CD4-positive, CD25-positive, alpha-beta regulatory T cell (primary cell): ENCODE results near the gene NUAK2. TPM values are rescaled to one million over a fixed set of nuclear protein-coding genes. Genes with fewer than 3 reads are reported as not detected.

Source experiments
- ATAC-seq, 2 donors: fragments of 150-1000 bp; cut with Tn5 transposase; one replicate each; pipeline ENCODE4 v1.10.0; 2021; ENCODE audit warnings: low read depth in 2 of 2, moderate number of reproducible peaks in 2 of 2, moderate library complexity in 1 of 2
- DNase-seq, 3 donors: peaks; one replicate each; pipeline versions ENCODE4 v3.0.0 to v3.0.0-alpha.2; 2012 to 2022; ENCODE audit warnings: mixed read lengths in 1 of 3
- H3K27ac ChIP-seq: one replicate; pipeline ENCODE4 v1.7.0; 2013; ENCODE audit warnings: mild to moderate bottlenecking, low read length; ENCODE audit not compliant: insufficient read depth, poor library complexity, severe bottlenecking
- H3K27me3 ChIP-seq: one replicate; pipeline ENCODE4 v1.7.0; 2013; ENCODE audit warnings: low read length; ENCODE audit not compliant: control insufficient read depth, insufficient read depth
- H3K36me3 ChIP-seq: one replicate; pipeline ENCODE4 v1.7.0; 2013; ENCODE audit warnings: mild to moderate bottlenecking, low read length, moderate library complexity; ENCODE audit not compliant: control insufficient read depth, insufficient read depth
- H3K4me1 ChIP-seq: 2 replicates; pipeline ENCODE4 v1.7.0; 2013; ENCODE audit warnings: mild to moderate bottlenecking, low read length; ENCODE audit not compliant: insufficient read depth, control insufficient read depth, poor library complexity, severe bottlenecking
- H3K4me3 ChIP-seq: one replicate; pipeline ENCODE4 v1.7.0; 2013; ENCODE audit warnings: low read depth, mild to moderate bottlenecking, low read length, moderate library complexity
- H3K9me3 ChIP-seq, 2 experiments: 1 replicate in 1 of 2; 2 replicates in 1 of 2; pipeline ENCODE4 v1.7.0; 2013; ENCODE audit warnings: low read length in 2 of 2, mild to moderate bottlenecking in 1 of 2, moderate library complexity in 1 of 2; ENCODE audit not compliant: control insufficient read depth in 2 of 2
- H3K27ac Mint-ChIP-seq, 3 donors: one replicate each; pipeline ENCODE4 v1.8.0; 2020 to 2022; ENCODE audit warnings: mild to moderate bottlenecking in 3 of 3, mixed read lengths in 3 of 3, moderate library complexity in 2 of 3
- H3K27me3 Mint-ChIP-seq: one replicate; pipeline ENCODE4 v1.8.0; 2022; ENCODE audit warnings: mild to moderate bottlenecking, mixed read lengths
- H3K36me3 Mint-ChIP-seq: one replicate; pipeline ENCODE4 v1.8.0; 2020; ENCODE audit warnings: mixed read lengths
- H3K4me1 Mint-ChIP-seq, 4 donors: one replicate each; pipeline ENCODE4 v1.8.0; 2020 to 2022; ENCODE audit warnings: mixed read lengths in 4 of 4, mild to moderate bottlenecking in 1 of 4
- H3K4me3 Mint-ChIP-seq, 4 donors: one replicate each; pipeline ENCODE4 v1.8.0; 2020 to 2022; ENCODE audit warnings: mild to moderate bottlenecking in 4 of 4, mixed read lengths in 4 of 4, moderate library complexity in 3 of 4
- H3K9me3 Mint-ChIP-seq, 7 donors: one replicate each; pipeline ENCODE4 v1.8.0; 2020 to 2022; ENCODE audit warnings: mixed read lengths in 7 of 7, mild to moderate bottlenecking in 3 of 7, moderate library complexity in 2 of 7
- polyA plus RNA-seq, 4 donors: library from polyadenylated mRNA; unstranded; fragments of 300-500 nt; fragmentation: Illumina TruSeq; gene quantifications; one replicate each; pipeline ENCODE4 v1.2.3, GENCODE V29; 2021
- total RNA-seq: library from RNA; stranded (reverse); gene quantifications from one replicate; pipeline ENCODE4 v1.2.3, GENCODE V29; 2022

The NUAK2 gene
- total and polyA plus RNA-seq, 5 donors from 2014 or later = 9.9 to 41.3 (median 18.6) TPM

DNA sequence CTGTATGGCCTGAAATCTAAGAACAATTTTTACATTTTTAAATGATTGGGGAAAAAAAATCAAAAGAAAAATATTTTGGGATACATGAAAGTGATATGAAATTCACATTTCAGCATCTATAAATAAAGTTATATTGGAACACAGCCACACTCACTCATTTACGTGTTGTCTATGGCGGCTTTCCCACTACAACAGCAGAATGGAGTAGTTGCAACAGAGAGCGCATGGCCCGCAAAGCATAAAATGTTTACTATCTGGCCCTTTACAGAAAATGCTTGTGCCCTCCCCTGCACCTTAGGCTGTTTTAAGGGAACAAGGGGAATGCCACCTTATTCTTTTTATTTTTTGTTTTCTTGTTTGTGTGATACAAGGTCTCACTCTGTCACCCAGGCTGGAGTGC is 31.6 kb upstream of the NUAK2 start:
- H3K27me3 ChIP-seq = peaks cover 5% of the 10 kb centered on the region
- Mint-ChIP-seq H3K4me1 (peaks cover 0 to 4% (median 1%) of the 10 kb centered on the region in 4 donors), H3K27ac (no peak overlapping the region), H3K4me3 (no peak overlapping the region), H3K36me3 (no peaks in the 10 kb centered on the region), H3K9me3 (no peaks in the 10 kb centered on the region), H3K27me3 (peaks cover 20% of the 10 kb centered on the region)
- no peaks in the 10 kb centered on the region for H3K36me3 ChIP-seq
- H3K9me3 ChIP-seq = no peaks in the 10 kb centered on the region
- no peak overlapping the region for H3K27ac ChIP-seq
- H3K4me1 ChIP-seq = no peaks in the 10 kb centered on the region
- no peak overlapping the region for H3K4me3 ChIP-seq
- ATAC-seq (no peak), DNase-seq (no peak)

DNA sequence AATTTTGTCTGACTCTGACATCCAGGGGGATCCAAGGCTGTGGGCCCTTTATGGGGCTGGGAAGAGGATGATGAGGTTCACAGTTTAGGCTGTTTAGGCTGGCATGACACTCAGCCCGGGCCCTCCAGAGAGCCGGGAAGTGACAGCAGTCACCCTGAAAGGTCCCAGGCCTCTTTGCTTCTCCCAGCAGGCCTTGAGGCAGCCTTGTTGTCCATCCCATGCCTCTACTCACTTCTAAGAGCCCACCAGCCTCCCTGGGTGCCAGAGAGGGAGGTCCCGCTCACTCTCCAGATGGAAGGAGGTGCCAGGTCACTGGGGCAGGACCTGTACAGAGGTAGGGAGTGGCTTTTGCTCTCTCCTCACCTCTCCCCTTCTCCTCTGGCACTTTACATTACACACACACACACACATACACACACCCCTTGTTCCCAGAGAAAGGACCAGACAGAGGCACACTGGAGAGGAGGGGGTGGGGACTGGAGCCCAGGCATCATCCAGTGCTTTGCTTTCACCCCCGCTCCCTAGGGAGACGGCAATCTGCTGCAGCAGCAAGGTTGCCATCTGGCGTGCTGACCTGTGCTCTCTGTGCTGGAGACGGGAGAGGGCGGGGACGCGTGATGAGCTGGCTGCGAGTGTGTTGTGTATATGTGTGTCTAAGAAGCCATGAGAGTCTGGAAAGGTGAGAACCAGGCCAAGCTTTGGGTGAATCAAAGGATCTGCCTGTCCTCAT is 30.6 kb upstream of the NUAK2 start:
- H3K4me3 Mint-ChIP-seq = no peak overlapping the region
- peaks cover 21% of the 10 kb centered on the region for H3K27me3 Mint-ChIP-seq
- Histone ChIP-seq H3K36me3 (no peaks in the 10 kb centered on the region), H3K4me3 (no peak overlapping the region), H3K9me3 (no peaks in the 10 kb centered on the region), H3K4me1 (no peaks in the 10 kb centered on the region), H3K27ac (no peak overlapping the region), H3K27me3 (peaks cover 6% of the 10 kb centered on the region)
- peaks cover 0 to 4% (median 1%) of the 10 kb centered on the region in 4 donors for H3K4me1 Mint-ChIP-seq
- ATAC-seq = no peak
- H3K36me3 Mint-ChIP-seq = no peaks in the 10 kb centered on the region
- no peak for DNase-seq
- H3K27ac Mint-ChIP-seq = peak overlapping the region in 1 of 3 donors; percentile 35
- H3K9me3 Mint-ChIP-seq = no peaks in the 10 kb centered on the region

DNA sequence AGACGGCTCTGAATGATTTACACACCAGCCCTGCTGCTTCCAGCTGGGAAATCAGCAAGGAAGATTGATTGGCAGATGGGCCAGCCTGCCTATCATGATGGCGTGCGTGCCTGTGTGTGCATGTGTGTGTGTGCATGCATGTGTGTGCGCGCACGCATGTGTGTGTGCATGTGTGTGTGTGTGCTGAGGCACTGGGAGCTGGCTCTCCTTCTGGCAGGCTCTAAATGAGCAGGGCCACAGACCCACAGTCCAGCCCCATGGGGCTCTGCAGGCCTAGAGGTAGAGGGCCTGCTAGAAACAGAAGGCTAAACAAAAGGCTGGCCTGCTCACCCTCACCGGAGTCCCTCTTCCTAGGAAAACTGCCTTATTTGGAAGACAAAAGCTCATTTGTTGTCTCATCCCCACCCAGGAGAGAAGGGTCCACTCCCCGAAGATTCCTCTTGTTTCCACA is 29.2 kb upstream of the NUAK2 start:
- Mint-ChIP-seq H3K27ac (no peak overlapping the region), H3K9me3 (no peaks in the 10 kb centered on the region), H3K27me3 (peaks cover 31% of the 10 kb centered on the region), H3K4me3 (no peak overlapping the region), H3K4me1 (peaks cover 0 to 4% (median 1%) of the 10 kb centered on the region in 4 donors), H3K36me3 (no peaks in the 10 kb centered on the region)
- Histone ChIP-seq H3K9me3 (no peaks in the 10 kb centered on the region), H3K4me3 (no peak overlapping the region), H3K27ac (no peak overlapping the region), H3K36me3 (no peaks in the 10 kb centered on the region), H3K4me1 (no peaks in the 10 kb centered on the region), H3K27me3 (peaks cover 11% of the 10 kb centered on the region)
- ATAC-seq = no peak
- DNase-seq = no peak

DNA sequence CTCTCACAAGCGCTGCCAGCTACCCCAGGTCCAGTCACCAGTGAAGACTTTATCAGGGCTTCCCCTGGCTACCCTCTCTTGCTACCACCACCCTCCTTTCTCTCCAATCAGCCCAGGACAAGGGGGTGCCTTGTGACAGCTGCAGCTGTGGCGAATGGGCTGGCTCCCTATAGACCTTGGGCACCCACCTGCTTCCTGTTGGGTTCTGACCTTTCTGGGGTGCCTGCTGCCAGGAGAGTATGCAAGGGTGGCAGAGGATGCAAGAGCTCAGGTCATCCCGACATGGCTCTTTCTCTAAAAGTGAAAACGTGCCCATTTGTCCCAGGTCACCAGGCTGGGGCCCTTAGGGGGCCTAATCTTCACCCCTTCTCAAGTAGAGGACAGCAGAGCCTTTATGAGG is 28.6 kb upstream of the NUAK2 start:
- H3K27me3 Mint-ChIP-seq = peaks cover 37% of the 10 kb centered on the region
- H3K36me3 ChIP-seq = no peaks in the 10 kb centered on the region
- no peak for ATAC-seq
- H3K9me3 Mint-ChIP-seq = no peaks in the 10 kb centered on the region
- H3K27me3 ChIP-seq = peaks cover 14% of the 10 kb centered on the region
- no peak overlapping the region for H3K27ac ChIP-seq
- no peaks in the 10 kb centered on the region for H3K36me3 Mint-ChIP-seq
- H3K9me3 ChIP-seq = no peaks in the 10 kb centered on the region
- H3K4me3 Mint-ChIP-seq = no peak overlapping the region
- peaks cover 0 to 4% (median 1%) of the 10 kb centered on the region in 4 donors for H3K4me1 Mint-ChIP-seq
- no peak overlapping the region for H3K27ac Mint-ChIP-seq
- H3K4me3 ChIP-seq = no peak overlapping the region
- H3K4me1 ChIP-seq = no peaks in the 10 kb centered on the region
- DNase-seq = no peak

DNA sequence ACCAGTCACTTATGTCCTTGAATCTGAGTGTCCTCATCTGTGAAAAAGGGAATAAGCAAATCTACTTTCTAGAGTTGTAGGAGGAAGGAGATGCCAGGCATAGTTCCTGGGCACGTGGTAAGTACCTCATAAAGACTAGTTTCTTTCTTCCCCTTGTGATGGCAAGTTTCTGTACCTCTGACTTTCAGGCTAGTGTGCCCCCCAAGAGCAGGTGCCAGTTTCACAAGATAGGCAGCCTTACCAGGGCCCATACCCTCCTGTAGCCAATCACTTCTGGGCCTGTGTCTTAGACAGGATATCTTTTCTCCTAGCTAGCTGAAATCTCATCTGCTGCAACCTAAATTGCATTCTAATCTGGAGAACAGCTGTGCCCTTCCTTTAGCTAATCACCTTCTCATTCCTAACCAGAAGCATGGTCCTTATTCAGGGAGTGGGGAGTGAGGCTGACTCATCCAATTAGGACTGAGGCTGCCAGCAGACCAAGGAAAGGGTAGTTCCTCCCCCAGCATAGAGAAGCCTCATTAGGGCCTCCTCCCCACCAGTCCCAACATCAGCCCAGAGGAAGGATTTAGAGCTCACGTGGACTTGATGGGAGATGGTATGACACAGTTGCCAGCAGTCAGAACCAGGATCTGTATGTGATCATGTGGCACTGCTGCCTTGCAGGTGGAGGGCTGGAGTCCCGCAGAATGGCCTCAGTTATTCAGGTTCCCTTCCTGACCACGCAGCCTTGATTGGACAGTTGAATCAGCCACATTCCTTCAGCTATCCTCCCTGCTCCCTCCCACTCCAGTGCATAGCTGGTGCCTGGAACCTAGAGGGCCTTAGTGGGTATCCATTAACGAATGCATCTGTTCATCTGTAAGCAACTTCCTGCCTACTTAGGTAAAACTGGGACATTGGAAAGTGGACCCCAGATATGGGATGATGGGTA is 27.3 kb upstream of the NUAK2 start:
- Mint-ChIP-seq H3K9me3 (peaks cover 0 to 3% (median 0%) of the 10 kb centered on the region in 7 donors), H3K27me3 (peaks cover 43% of the 10 kb centered on the region), H3K27ac (no peak overlapping the region), H3K4me1 (peaks cover 0 to 8% (median 4%) of the 10 kb centered on the region in 4 donors), H3K4me3 (no peak overlapping the region), H3K36me3 (no peaks in the 10 kb centered on the region)
- Histone ChIP-seq H3K4me1 (peaks cover 8% of the 10 kb centered on the region), H3K36me3 (no peaks in the 10 kb centered on the region), H3K27ac (no peak overlapping the region), H3K4me3 (no peak overlapping the region), H3K27me3 (peaks cover 23% of the 10 kb centered on the region), H3K9me3 (no peaks in the 10 kb centered on the region)
- DNase-seq = no peak
- no peak for ATAC-seq

DNA sequence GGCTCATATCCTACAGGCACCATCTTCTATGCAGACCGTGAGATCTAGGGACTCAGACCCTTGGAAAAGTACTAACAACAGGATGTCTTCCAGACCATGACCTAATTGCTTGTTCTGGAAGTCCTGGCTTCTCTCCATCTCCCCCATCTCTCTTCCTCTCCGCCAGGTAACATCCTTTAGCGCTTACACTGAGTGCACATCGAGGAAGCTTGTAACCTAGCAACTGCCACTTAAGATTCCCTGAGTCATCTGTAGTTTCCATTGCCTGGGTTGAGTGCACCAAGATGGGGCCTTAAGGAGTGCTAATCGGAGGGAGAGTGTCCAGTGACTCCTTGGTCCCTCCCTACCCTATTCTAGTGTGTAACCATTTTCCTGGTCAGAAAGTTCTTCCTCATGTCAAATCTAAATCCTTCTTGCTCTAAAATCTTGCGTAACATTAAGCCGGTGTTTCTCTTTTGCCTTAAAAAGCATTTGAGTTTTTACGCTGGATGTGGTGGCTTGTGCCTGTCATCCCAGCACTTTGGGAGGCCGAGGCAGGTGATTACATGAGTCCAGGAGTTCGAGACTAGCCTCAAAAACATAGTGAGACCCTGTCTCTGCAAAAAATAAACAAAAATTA is 25.5 kb upstream of the NUAK2 start:
- no peak overlapping the region for H3K27ac Mint-ChIP-seq
- peaks cover 52% of the 10 kb centered on the region for H3K27me3 Mint-ChIP-seq
- H3K4me1 Mint-ChIP-seq = peaks cover 0 to 12% (median 4%) of the 10 kb centered on the region in 4 donors
- peaks cover 0 to 3% (median 0%) of the 10 kb centered on the region in 7 donors for H3K9me3 Mint-ChIP-seq
- H3K4me3 Mint-ChIP-seq = no peak overlapping the region
- no peaks in the 10 kb centered on the region for H3K9me3 ChIP-seq
- H3K4me1 ChIP-seq = peaks cover 15% of the 10 kb centered on the region
- H3K4me3 ChIP-seq = no peak overlapping the region
- H3K36me3 Mint-ChIP-seq = no peaks in the 10 kb centered on the region
- H3K36me3 ChIP-seq = no peaks in the 10 kb centered on the region
- no peak overlapping the region for H3K27ac ChIP-seq
- DNase-seq (no peak), ATAC-seq (no peak)
- peaks cover 27% of the 10 kb centered on the region for H3K27me3 ChIP-seq

DNA sequence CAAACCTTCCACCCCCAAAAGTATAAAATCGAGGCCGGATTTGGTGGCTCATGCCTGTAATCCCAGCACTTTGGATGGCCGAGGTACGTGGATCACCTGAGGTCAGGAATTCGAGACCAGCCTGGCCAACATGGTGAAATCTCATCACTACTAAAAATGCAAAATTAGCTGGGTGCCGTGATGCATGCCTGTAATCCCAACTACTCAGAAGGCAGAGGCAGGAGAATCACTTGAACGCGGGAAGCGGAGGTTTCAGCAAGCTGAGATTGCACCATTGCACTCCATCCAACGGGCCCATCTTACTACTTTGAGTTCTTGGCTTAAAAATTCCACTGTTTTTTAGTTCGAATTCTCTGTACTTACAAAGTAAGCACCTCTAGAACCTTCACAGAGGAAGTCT is 24.2 kb upstream of the NUAK2 start:
- no peak overlapping the region for H3K4me3 ChIP-seq
- peaks cover 0 to 3% (median 0%) of the 10 kb centered on the region in 7 donors for H3K9me3 Mint-ChIP-seq
- no peaks in the 10 kb centered on the region for H3K9me3 ChIP-seq
- peaks cover 27% of the 10 kb centered on the region for H3K27me3 ChIP-seq
- peaks cover 15% of the 10 kb centered on the region for H3K4me1 ChIP-seq
- DNase-seq (no peak), ATAC-seq (no peak)
- H3K27me3 Mint-ChIP-seq = peaks cover 63% of the 10 kb centered on the region
- H3K27ac ChIP-seq = no peak overlapping the region
- no peak overlapping the region for H3K27ac Mint-ChIP-seq
- no peak overlapping the region for H3K4me3 Mint-ChIP-seq
- H3K4me1 Mint-ChIP-seq = peaks cover 0 to 12% (median 4%) of the 10 kb centered on the region in 4 donors
- H3K36me3 ChIP-seq = no peaks in the 10 kb centered on the region
- H3K36me3 Mint-ChIP-seq = no peaks in the 10 kb centered on the region
